ENCODE data around the gene CYTH1. TPM values are rescaled to one million over a fixed set of nuclear protein-coding genes. Genes with fewer than 3 reads are reported as not detected.

The CYTH1 gene
- polyA plus RNA-seq, 1 donor from 2014 or later, result 120 TPM

- H3K36me3 ChIP-seq (ENCODE audit: insufficient read depth, low read length), result no peaks in the 10 kb centered on the region
- H3F3A ChIP-seq (ENCODE audit: insufficient read depth, low read length, poor library complexity, severe bottlenecking), result no peaks in the 10 kb centered on the region
- no peaks in the 10 kb centered on the region for H4K20me1 ChIP-seq (ENCODE audit: insufficient read depth)
- H3K27me3 ChIP-seq (ENCODE audit: insufficient read depth, low read depth, low read length), result no peaks in the 10 kb centered on the region
- no peak overlapping the region for H3K4me2 ChIP-seq (ENCODE audit: low read length)
- H2AFZ ChIP-seq (ENCODE audit: low read depth, low read length), result no peak overlapping the region
- H3K27ac ChIP-seq (ENCODE audit: low read length), result no peak overlapping the region
- TF ChIP-seq REST (IDR thresholded peaks at IDR 0.05; ENCODE audit: borderline replicate concordance) (no peak), EZH2 (IDR thresholded peaks at IDR 0.05; ENCODE audit: borderline replicate concordance, insufficient read depth, low read length, poor library complexity, severe bottlenecking) (no peak), SMC3 (conservative IDR thresholded peaks at IDR 0.05; ENCODE audit: poor library complexity) (no peak), CTCF (IDR thresholded peaks at IDR 0.05; ENCODE audit: poor library complexity, severe bottlenecking) (no peak), RAD21 (conservative IDR thresholded peaks at IDR 0.05) (no peak), POLR2AphosphoS5 (IDR thresholded peaks at IDR 0.05) (no peak), MXI1 (conservative IDR thresholded peaks at IDR 0.05; ENCODE audit: poor library complexity, severe bottlenecking) (no peak), TAF1 (IDR thresholded peaks at IDR 0.05; ENCODE audit: low read depth) (no peak), EP300 (conservative IDR thresholded peaks at IDR 0.05; ENCODE audit: poor library complexity, severe bottlenecking) (no peak)
- no peak overlapping the region for H3K9ac ChIP-seq (ENCODE audit: low read length)
- H3K4me3 ChIP-seq (ENCODE audit: low read length), result no peak overlapping the region
- no peaks in the 10 kb centered on the region for H3K79me2 ChIP-seq (replicated peaks; ENCODE audit: insufficient read depth, low read length)
- no peaks in the 10 kb centered on the region for H3K9me2 ChIP-seq (ENCODE audit: insufficient read depth, low read length)
- no peaks in the 10 kb centered on the region for H3K9me3 ChIP-seq (ENCODE audit: low read length)
Observed at GRCh38 chr17:78667091-78667490, 115.0 kb downstream of the CYTH1 start.

GRCh38 chr17:78665952-78666920 is 115.8 kb downstream of the CYTH1 start:
- no peak overlapping the region for H3K27ac ChIP-seq (ENCODE audit: low read length)
- H3K9me2 ChIP-seq (ENCODE audit: insufficient read depth, low read length), result no peaks in the 10 kb centered on the region
- H3K79me2 ChIP-seq (replicated peaks; ENCODE audit: insufficient read depth, low read length), result no peaks in the 10 kb centered on the region
- H3K4me3 ChIP-seq (ENCODE audit: low read length), result no peak overlapping the region
- no peaks in the 10 kb centered on the region for H3K36me3 ChIP-seq (ENCODE audit: insufficient read depth, low read length)
- H3F3A ChIP-seq (ENCODE audit: insufficient read depth, low read length, poor library complexity, severe bottlenecking), result no peaks in the 10 kb centered on the region
- no peak overlapping the region for H3K4me2 ChIP-seq (ENCODE audit: low read length)
- no peak overlapping the region for H2AFZ ChIP-seq (ENCODE audit: low read depth, low read length)
- H3K9ac ChIP-seq (ENCODE audit: low read length), result no peak overlapping the region
- no peaks in the 10 kb centered on the region for H3K27me3 ChIP-seq (ENCODE audit: insufficient read depth, low read depth, low read length)
- TF ChIP-seq EZH2 (IDR thresholded peaks at IDR 0.05; ENCODE audit: borderline replicate concordance, insufficient read depth, low read length, poor library complexity, severe bottlenecking) (no peak), CTCF (IDR thresholded peaks at IDR 0.05; ENCODE audit: poor library complexity, severe bottlenecking) (no peak), RAD21 (conservative IDR thresholded peaks at IDR 0.05) (no peak), SMC3 (conservative IDR thresholded peaks at IDR 0.05; ENCODE audit: poor library complexity) (no peak), EP300 (conservative IDR thresholded peaks at IDR 0.05; ENCODE audit: poor library complexity, severe bottlenecking) (no peak), REST (IDR thresholded peaks at IDR 0.05; ENCODE audit: borderline replicate concordance) (no peak), POLR2AphosphoS5 (IDR thresholded peaks at IDR 0.05) (no peak), MXI1 (conservative IDR thresholded peaks at IDR 0.05; ENCODE audit: poor library complexity, severe bottlenecking) (no peak), TAF1 (IDR thresholded peaks at IDR 0.05; ENCODE audit: low read depth) (no peak)
- no peaks in the 10 kb centered on the region for H3K9me3 ChIP-seq (ENCODE audit: low read length)
- no peaks in the 10 kb centered on the region for H4K20me1 ChIP-seq (ENCODE audit: insufficient read depth)

Measured in neural cell (in vitro differentiated cells).